Measurements from ENCODE around the gene RNF166.
A peak's percentile ranks its signal among the peaks of the same experiment; 100 is the strongest.

Gene RNF166

DNA sequence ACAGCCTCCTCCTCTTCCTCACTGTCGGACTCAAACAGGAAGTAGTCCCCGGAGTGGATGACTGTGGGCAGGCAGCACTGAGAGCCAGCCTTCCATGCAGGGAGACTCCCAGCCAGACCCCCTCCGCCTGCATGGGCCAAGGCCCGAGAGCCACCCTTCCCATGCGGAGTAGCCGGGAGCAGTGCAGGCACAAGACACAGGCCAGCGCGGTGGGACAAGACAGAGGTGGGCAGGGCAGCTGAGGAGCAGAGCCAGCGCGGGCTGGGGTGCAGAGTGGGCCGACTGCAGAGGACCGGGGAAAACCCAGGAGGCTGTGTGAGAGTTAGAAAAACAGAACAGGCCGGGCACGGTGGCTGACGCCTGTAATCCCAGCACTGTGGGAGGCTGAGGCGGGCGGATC lies 17.7 kb upstream of the RNF166 start:
- no peak for DNase-seq (ENCODE audit: low spot score)

DNA sequence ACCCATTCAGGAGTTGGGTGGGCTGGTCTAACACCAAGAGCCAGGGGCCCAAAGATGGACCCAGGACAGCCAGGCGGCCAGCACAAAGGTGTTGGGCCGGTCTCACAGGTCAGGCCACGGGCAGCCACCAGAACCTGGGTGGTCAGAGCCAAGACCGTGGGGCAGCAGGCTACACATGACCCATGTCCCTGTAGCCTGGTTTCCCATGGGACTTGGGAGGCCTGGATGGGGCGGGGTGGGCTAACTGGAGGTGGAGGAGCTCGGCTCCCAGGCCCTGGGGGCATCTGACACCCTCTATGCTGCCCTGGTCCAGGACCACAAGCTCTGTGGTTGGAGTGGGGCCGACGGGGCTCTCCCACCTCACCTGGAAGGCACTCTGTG lies 17.3 kb upstream of the RNF166 start:
- DNase-seq (ENCODE audit: low spot score) = no peak

DNA sequence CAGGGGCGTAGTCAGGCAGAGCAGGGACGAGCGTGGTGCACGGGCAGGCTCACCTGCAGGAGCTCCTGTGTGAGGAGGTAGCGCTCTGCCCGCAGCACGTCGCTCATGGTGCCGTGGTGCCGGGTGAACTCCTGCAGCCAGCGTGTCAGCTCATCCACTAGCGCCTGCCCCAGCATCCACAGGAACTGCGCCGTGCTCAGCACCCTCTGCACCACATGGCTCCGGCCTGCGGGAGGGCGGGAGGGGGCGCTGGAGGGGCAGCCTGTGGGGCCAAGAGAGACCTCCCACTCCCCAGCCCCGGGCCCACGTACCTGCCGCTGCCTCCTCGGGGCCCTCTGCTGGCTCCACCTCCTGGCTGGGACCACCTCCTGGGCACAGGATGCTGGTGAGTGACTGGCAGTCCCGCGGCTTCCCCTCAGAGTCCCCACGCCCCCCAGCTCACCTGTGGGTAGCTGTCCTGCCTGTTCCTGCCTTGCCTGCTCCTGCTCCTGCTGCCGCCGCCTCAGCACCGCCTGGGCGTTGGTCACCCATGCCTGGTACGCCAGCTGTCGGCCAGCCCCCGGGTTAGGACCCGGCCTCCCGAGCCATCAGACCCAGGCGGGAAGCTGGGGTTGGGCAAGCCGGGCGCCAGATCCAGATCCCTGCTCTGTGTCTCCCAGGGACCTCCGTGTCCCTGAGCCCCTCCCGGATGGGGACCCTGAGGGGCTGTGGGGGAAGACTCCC lies 16.7 kb upstream of the RNF166 start:
- DNase-seq (ENCODE audit: low spot score) = no peak

DNA sequence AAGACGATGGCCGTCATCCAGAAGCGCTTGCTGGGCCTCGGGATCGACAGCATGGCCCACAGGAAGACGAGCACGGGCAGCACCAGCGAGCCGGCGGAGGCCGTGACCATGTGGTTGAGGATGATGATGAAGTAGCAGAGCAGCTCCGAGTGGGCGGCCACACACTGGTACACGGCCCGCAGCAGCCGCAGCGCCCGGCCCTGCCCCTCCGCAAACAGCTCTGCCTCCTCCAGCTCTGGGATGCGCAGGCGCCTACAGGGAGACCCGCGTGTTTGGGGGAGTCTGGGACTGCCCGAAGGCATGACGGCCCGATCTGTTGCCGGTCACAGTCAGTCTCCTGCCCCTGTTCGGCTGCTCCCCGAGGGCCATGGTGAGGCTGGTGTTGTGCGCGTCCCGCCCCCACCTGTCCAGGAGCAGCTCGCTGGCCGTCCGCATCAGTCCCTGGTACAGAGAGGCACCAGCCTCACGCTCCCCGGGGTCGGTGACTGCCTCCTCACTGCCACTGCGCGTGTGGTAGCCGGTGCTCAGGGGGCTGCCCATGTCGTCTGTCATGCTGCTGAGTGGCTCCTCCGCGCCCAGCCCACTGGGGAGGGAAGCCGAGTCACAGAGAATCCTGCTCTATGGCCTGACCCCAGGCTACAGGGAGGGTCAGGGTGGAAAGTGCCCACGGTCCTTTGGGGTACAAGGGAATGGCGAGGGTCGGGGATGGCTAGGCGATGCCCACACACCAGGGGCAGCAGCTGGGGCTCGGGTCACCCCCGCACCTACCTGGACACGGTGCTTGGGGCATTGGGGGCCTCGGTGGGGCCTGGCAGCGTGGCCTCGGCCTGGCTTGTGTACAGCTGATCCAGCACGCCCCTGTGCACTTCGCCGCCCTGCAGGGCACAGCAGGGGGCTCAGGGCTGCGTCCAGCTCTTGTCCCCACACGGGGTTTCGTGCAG lies 15.9 kb upstream of the RNF166 start:
- no peak for DNase-seq (ENCODE audit: low spot score)

DNA sequence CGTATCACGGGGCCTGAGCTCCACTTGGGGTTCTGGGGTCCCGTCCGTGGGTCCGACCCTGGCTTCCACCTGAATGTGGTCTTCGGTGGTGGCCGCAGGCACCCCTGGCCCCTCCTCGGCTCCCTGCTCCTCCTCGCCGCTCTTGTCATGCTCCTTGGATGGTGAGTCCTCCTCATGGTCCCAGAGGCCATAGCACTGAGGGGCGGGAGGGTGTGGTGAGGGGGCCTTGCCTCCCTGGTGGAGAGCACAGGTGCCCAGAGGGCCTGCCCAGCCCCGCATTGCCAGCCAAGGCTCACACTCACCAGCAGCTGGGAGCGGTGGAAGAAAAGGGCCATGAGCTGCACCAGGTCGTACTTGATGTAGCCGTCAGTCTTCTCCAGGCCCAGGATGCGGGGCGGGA lies 15.0 kb upstream of the RNF166 start:
- no peak for DNase-seq (ENCODE audit: low spot score)

GRCh38 chr16:88720396-88720970 lies 14.3 kb upstream of the RNF166 start:
- no peak for DNase-seq (ENCODE audit: low spot score)

GRCh38 chr16:88719933-88720296 lies 13.7 kb upstream of the RNF166 start:
- DNase-seq (ENCODE audit: low spot score) = no peak

GRCh38 chr16:88719267-88719932 lies 13.2 kb upstream of the RNF166 start:
- no peak for DNase-seq (ENCODE audit: low spot score)

- DNase-seq (ENCODE audit: low spot score) = no peak
Observed at GRCh38 chr16:88718178-88718577, 12.0 kb upstream of the RNF166 start.

GRCh38 chr16:88716601-88717001 lies 10.4 kb upstream of the RNF166 start:
- DNase-seq (ENCODE audit: low spot score) = no peak

DNA sequence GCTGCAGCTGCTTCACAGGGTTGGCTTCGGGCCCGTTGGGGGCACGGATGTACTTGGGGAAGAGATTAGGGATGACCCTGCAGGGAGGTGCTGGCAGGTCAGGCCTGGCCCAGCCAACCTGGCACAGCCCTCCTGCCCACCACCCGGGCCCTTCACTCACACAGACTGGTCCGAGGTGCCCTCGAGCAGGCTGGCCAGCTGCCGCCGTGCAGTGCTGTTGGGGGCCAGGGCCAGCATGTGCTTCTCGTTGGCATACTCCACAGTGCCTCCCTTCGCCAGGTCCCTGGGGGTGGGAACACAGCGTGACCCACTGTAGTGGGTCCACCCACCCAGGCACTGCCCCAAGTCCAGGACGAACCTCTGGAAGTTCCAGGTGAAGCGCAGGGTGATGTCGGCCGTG lies 10.0 kb upstream of the RNF166 start:
- DNase-seq (ENCODE audit: low spot score) = no peak

DNA sequence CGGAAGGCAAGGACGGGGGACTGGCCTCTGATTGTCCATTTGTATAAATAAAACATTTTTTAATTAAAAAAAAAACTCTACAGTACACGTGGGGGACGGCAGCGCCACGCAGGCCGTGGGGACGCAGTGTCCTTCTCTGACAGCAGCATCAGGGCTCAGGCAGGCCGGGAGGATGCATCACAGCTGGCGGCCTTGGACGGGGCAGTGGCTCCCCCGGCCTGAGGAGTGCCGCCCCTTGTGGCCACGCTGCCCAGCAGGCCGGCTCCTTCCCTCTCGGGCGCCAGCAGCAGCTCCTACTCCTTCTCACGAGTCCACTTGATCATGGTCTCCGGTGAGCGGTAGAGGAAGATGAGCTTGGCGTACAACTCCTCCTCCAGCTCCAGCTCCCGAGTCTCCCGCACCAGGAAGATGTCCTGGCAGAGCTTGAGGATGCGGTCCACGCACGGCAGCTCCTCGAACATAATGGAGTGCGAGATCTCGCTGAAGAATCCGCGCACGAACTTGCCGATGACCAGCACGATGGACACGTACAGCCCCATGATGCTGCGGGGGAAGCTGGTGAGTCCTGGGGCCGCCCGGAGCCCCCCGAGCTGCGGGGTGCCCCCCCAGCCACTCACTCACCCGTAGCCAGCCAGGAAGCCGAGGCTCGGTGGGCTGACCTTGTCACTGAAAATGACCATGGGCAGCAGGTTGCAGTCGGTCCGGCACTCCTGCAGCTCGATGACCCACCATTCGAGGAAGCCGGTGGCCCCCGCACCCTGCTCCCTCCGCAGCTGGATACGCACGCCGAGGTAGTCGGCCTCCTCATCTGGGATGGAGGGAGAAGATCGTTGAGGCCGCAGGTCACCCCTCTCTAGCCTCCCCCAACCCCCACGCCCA lies 9.3 kb upstream of the RNF166 start:
- DNase-seq (ENCODE audit: low spot score) = no peak

DNA sequence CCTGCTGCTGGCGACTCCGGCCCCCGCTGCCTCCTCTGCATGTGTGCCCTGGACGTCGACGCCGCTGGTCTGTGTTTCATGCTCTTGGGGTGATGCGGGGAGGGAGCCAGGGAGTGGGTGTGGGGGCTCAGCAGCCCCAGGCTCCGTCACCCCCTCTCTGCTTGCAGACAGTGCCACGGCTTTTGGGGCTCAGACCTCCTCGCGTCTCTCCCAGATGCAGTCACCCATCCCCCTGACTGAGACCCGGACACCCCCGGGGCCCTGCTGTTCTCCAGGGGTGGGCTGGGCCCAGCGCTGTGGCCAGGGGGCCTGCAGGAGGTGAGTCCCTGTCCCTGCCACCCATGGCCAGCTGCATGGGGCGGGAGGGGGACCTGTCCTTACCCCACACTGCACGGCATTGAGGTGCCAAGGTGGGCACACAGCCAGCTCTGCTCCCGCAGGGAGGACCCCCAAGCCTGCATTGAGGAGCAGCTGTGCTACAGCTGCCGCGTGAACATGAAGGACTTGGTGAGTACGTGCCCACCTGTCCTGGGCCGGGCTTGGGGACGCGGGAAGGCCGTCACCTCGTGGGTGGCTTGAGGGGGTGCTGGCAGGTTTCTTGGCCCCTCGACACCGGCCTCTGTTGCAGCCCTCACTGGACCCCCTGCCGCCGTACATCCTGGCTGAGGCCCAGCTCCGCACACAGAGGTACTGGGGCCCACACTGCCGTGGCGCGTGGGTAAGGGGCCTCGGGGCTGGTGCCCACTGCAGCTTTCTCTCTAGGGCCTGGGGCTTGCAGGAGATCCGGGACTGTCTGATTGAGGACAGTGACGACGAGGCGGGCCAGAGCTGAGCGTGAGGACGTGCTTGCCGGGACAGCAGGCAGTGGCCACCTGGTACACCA lies 8.5 kb upstream of the RNF166 start:
- no peak for DNase-seq (ENCODE audit: low spot score)

- DNase-seq (ENCODE audit: low spot score) = peak; percentile 74
Observed at GRCh38 chr16:88713568-88714419, 7.6 kb upstream of the RNF166 start.

GRCh38 chr16:88713054-88713453 lies 6.8 kb upstream of the RNF166 start:
- DNase-seq (ENCODE audit: low spot score) = no peak

DNA sequence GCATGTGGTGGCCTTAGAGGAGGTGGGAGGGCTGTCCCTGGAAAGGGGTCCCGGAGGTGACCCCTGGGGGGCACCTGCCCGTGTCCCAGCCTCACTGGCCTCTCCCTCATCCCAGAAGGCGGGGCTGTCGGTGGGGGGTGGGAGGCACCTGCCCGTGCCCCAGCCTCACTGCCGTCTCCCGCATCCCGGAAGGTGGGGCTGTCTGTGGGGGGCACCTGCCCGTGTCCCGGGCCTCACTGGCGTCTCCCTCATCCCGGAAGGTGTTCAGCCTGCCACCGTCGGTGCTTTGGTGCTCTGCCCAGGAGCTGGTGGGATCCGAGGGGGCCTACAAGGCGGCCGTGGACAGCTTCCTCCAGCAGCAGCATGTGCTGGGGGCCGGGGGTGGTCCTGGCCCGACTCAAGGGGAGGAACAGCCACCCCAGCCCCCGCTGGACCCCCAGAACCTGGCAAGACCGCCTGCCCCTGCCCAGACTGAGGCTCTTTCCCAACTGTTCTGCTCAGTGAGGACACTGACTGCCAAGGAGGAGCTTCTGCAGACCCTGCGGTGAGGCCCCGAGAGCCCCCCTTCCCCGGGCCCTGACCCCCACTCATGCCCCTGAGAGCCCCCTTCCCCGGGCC lies 6.3 kb upstream of the RNF166 start:
- DNase-seq (ENCODE audit: low spot score) = no peak

DNA sequence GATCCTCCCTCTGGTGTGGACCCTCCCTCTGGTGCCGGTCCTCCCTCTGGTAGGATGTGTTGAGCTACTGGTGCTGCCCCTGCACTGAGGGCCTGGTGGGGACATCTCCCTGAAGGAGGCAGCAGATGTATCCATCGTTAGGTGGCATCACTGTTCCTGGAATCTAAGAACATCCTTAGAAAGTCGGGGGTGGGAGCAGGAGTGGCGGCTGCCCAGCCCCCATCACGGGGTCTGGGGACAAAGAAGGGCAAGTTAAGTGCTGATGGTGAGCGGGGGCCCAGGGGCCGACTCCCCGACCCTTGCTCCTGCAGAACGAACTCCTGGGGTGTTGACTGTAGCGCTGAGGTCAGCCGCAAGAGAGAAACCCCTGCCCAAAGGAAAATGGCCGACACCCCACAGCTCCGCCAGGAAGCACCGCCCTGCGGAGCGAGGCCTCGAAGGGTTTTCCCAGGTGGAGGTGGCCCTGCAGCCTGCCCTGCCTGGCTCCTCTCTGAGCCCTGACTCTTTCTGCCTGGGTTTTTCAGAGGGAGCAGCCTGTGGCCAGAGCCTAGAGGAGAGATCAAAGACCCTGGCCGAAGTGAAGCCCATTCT lies 5.6 kb upstream of the RNF166 start:
- no peak for DNase-seq (ENCODE audit: low spot score)

DNA sequence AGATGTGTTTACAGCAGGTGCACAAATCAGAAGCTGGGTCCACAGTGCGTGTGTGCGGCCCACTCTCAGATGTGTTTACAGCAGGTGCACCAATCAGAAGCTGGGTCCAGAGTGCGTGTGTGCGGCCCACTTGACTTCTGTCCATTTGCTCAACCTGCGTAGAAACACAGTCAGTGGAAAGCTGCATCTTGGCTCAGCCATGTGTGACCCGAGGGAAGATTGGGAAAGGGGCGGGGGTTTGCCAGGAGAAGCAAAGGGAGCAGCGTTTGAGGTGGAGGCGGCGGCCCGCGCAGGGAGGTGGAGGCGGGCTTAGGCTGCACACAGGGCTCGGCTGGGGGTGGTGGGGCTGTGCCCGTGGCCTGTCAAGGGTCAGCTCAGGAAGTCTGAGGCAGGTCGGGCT lies 4.3 kb upstream of the RNF166 start:
- no peak for DNase-seq (ENCODE audit: low spot score)

Data from AG08396 (cell line).